ENCODE data around the gene TMEM51. TPM values are rescaled to one million over a fixed set of nuclear protein-coding genes. Genes with fewer than 3 reads are reported as not detected.

Gene TMEM51
- total and polyA plus RNA-seq, 2 donors (not counting 1 experiment from before 2014, with no cell fraction given), result 0.06 to 0.30 TPM

DNA sequence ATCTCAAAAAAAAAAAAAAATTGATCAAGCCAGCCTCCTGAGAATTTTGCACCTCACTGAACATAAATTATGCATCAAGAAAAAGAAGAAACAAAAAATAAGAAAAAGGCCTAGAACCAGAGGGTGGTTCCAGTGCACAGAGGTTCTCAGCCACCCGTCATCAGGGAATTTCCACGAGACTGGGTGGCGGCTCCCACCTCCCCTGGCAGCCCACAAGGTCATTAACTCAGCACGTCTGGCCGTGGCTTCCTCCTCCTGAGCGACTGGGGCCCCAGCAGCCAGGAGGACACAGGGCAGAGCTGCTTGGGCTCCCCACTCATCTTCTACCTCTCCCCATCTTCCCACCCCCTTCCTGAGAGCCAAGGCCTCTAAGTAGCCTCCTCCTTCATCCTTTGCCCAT is 15.7 kb upstream of the TMEM51 start:
- no peak overlapping the region for H3K4me2 ChIP-seq (replicated peaks; ENCODE audit: low read depth, low read length, poor library complexity, severe bottlenecking)
- ATAC-seq (ENCODE audit: low read depth), result no peak
- H3K79me2 ChIP-seq (ENCODE audit: control insufficient read depth, insufficient read depth, low read length), result no peaks in the 10 kb centered on the region
- no peak overlapping the region for H3K9ac ChIP-seq (ENCODE audit: low read length)
- H3K4me3 ChIP-seq (ENCODE audit: control extremely low read depth in 1 of 5, extremely low read depth in 1 of 5, insufficient read depth in 1 of 5, low read depth in 2 of 5, low read length in 4 of 5), result no peak overlapping the region
- H3K4me1 ChIP-seq (ENCODE audit: control insufficient read depth in 2 of 2, insufficient read depth in 2 of 2, low read length in 2 of 2), result no peaks in the 10 kb centered on the region
- ChIA-PET POLR2A (no interaction called here), CTCF (interaction anchor here (1.6 kb wide), 1 partner anchor 9 kb away, joined by 5 read pairs; no protein-coding TSS in a partner anchor)
- Mint-ChIP-seq H3K4me3 (no peak overlapping the region), H3K27ac (no peak overlapping the region), H3K9me3 (ENCODE audit: insufficient read depth) (no peaks in the 10 kb centered on the region), H3K4me1 (no peaks in the 10 kb centered on the region), H3K27me3 (peaks cover 50% of the 10 kb centered on the region)
- 30% methylated on average over 6 of the region's 6 CpGs for WGBS (ENCODE audit: insufficient coverage)
- H2AFZ ChIP-seq (ENCODE audit: insufficient read depth, low read depth, low read length, poor library complexity, severe bottlenecking), result no peak overlapping the region
- peaks cover 0 to 18% (median 3%) of the 10 kb centered on the region in 4 experiments for H3K27me3 ChIP-seq (replicated peaks in 1 of 4; ENCODE audit: control extremely low read depth in 1 of 4, control insufficient read depth in 3 of 4, insufficient read depth in 4 of 4, low read length in 3 of 4)
- no peaks in the 10 kb centered on the region for H4K20me1 ChIP-seq (ENCODE audit: control insufficient read depth, insufficient read depth, low read length, poor library complexity, severe bottlenecking)
- no peak overlapping the region for H3K27ac ChIP-seq (ENCODE audit: low read length in 2 of 2)
- no peak for DNase-seq
- H3K9me3 ChIP-seq (ENCODE audit: control extremely low read depth in 1 of 3, control insufficient read depth in 2 of 3, insufficient read depth in 1 of 3, low read length in 2 of 3), result peaks cover 0 to 6% (median 0%) of the 10 kb centered on the region in 3 donors
- intact Hi-C loops (cut with micrococcal nuclease), result no loop called here
- TF ChIP-seq EZH2 (IDR thresholded peaks at IDR 0.05; ENCODE audit: borderline replicate concordance, insufficient read depth, low read depth, low read length, poor library complexity, severe bottlenecking), result no peak
- TF ChIP-seq, protein P1, sequence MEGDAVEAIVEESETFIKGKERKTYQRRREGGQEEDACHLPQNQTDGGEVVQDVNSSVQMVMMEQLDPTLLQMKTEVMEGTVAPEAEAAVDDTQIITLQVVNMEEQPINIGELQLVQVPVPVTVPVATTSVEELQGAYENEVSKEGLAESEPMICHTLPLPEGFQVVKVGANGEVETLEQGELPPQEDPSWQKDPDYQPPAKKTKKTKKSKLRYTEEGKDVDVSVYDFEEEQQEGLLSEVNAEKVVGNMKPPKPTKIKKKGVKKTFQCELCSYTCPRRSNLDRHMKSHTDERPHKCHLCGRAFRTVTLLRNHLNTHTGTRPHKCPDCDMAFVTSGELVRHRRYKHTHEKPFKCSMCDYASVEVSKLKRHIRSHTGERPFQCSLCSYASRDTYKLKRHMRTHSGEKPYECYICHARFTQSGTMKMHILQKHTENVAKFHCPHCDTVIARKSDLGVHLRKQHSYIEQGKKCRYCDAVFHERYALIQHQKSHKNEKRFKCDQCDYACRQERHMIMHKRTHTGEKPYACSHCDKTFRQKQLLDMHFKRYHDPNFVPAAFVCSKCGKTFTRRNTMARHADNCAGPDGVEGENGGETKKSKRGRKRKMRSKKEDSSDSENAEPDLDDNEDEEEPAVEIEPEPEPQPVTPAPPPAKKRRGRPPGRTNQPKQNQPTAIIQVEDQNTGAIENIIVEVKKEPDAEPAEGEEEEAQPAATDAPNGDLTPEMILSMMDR (IDR thresholded peaks at IDR 0.05), result no peak
- H3K36me3 ChIP-seq (replicated peaks in 1 of 2; ENCODE audit: control extremely low read depth in 1 of 2, control insufficient read depth in 1 of 2, extremely low read depth in 1 of 2, insufficient read depth in 2 of 2, low read length in 1 of 2), result no peaks in the 10 kb centered on the region

- CTCF ChIA-PET, result interaction anchor here (0.7 kb wide), 1 partner anchor 1044 kb away, joined by 3 read pairs; no protein-coding TSS in a partner anchor
- no peak overlapping the region for H3K4me2 ChIP-seq (replicated peaks; ENCODE audit: low read depth, low read length, poor library complexity, severe bottlenecking)
Measured at GRCh38 chr1:15139654-15140350, 13.7 kb upstream of the TMEM51 start.

More at GRCh38 chr1:15139654-15140350, 13.7 kb upstream of the TMEM51 start:
- H3K27me3 Mint-ChIP-seq, result peaks cover 44% of the 10 kb centered on the region
- Histone ChIP-seq H3K27ac (ENCODE audit: low read length in 2 of 2) (no peak overlapping the region), H3K4me1 (ENCODE audit: control insufficient read depth in 2 of 2, insufficient read depth in 2 of 2, low read length in 2 of 2) (no peaks in the 10 kb centered on the region), H4K20me1 (ENCODE audit: control insufficient read depth, insufficient read depth, low read length, poor library complexity, severe bottlenecking) (no peaks in the 10 kb centered on the region), H3K9me3 (ENCODE audit: control extremely low read depth in 1 of 3, control insufficient read depth in 2 of 3, insufficient read depth in 1 of 3, low read length in 2 of 3) (peaks cover 0 to 6% (median 0%) of the 10 kb centered on the region in 3 donors), H3K9ac (ENCODE audit: low read length) (no peak overlapping the region), H3K4me3 (ENCODE audit: control extremely low read depth in 1 of 5, extremely low read depth in 1 of 5, insufficient read depth in 1 of 5, low read depth in 2 of 5, low read length in 4 of 5) (no peak overlapping the region), H3K79me2 (ENCODE audit: control insufficient read depth, insufficient read depth, low read length) (no peaks in the 10 kb centered on the region), H2AFZ (ENCODE audit: insufficient read depth, low read depth, low read length, poor library complexity, severe bottlenecking) (no peak overlapping the region), H3K36me3 (replicated peaks in 1 of 2; ENCODE audit: control extremely low read depth in 1 of 2, control insufficient read depth in 1 of 2, extremely low read depth in 1 of 2, insufficient read depth in 2 of 2, low read length in 1 of 2) (no peaks in the 10 kb centered on the region), H3K27me3 (replicated peaks in 1 of 4; ENCODE audit: control extremely low read depth in 1 of 4, control insufficient read depth in 3 of 4, insufficient read depth in 4 of 4, low read length in 3 of 4) (peaks cover 0 to 8% (median 0%) of the 10 kb centered on the region in 4 experiments)
- no peak for DNase-seq
- H3K4me1 Mint-ChIP-seq, result no peaks in the 10 kb centered on the region
- no peak overlapping the region for H3K4me3 Mint-ChIP-seq
- H3K9me3 Mint-ChIP-seq (ENCODE audit: insufficient read depth), result no peaks in the 10 kb centered on the region
- TF ChIP-seq EZH2 (IDR thresholded peaks at IDR 0.05; ENCODE audit: borderline replicate concordance, insufficient read depth, low read depth, low read length, poor library complexity, severe bottlenecking), result no peak
- TF ChIP-seq, protein P1 (IDR thresholded peaks at IDR 0.05), result no peak
- no peak overlapping the region for H3K27ac Mint-ChIP-seq
- intact Hi-C loops (cut with micrococcal nuclease), result no loop called here
- ATAC-seq (ENCODE audit: low read depth), result no peak
- WGBS (ENCODE audit: insufficient coverage), result 84% methylated on average over 13 of the region's 15 CpGs
- POLR2A ChIA-PET, result no interaction called here
